ENCODE data around the gene KCNH3. TPM values are rescaled to one million over a fixed set of nuclear protein-coding genes. Genes with fewer than 3 reads are reported as not detected.

KCNH3 gene
- total RNA-seq, 1 experiment from 2014 or later: 0.26 TPM

DNA sequence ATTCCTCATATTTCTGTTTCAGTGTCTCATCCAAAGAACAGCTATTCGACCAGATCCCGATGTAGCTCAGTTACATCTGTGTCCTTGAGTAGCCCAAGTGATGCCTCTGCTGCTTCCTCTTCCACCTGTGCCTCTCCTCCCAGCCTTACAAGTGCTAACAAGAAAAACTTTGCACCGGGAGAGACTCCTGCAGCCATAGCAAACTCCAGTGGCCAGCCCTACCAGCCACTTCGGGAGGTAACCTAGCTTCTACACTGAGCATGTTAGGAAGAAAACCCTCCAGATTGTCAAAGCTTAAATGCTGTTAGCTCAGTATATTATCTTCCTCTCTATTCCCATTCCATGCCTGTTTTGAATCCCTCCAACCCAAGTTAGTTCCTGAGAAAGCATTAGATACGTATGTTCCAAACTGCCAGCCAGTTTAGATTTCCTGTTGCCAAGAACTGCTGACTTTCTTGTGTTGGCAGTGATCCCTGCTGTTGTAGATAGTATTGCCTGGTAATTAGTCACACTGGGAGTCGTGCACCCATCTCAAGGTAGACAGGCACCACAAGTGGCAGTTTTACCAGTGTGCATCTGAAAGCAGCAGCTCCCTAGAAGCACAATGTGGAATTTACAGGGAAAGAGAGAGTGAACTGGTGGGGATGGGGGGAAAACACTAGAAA is 14.0 kb upstream of the KCNH3 start:
- no peaks in the 10 kb centered on the region for H3K9me3 ChIP-seq (ENCODE audit: control insufficient read depth, low read depth, low read length)
- H3K27ac Mint-ChIP-seq: no peak overlapping the region

More for the DNA sequence above, 14.0 kb upstream of the KCNH3 start:
- Histone ChIP-seq H2AFZ (ENCODE audit: low read length) (no peak overlapping the region), H3K23me2 (ENCODE audit: insufficient read length, low read depth, low read length, poor library complexity, severe bottlenecking) (no peaks in the 10 kb centered on the region), H2AK5ac (ENCODE audit: insufficient read length, low read length) (no peak overlapping the region), H4K5ac (ENCODE audit: insufficient read length, low read depth, low read length) (no peak overlapping the region), H3K14ac (ENCODE audit: insufficient read depth, low read length) (no peak overlapping the region), H3K23ac (ENCODE audit: insufficient read length, low read depth, low read length) (no peak overlapping the region), H3K4me2 (ENCODE audit: insufficient read depth, insufficient read length, low read length) (no peak overlapping the region), H2BK20ac (ENCODE audit: low read depth, low read length, poor library complexity, severe bottlenecking) (no peak overlapping the region), H3T11ph (ENCODE audit: low read length) (no peak overlapping the region), H3K79me1 (ENCODE audit: insufficient read depth, low read depth, low read length, poor library complexity, severe bottlenecking) (no peaks in the 10 kb centered on the region), H3K4me1 (ENCODE audit: insufficient read depth, low read length) (no peaks in the 10 kb centered on the region), H2BK5ac (ENCODE audit: insufficient read length, low read length) (no peak overlapping the region), H3K27me3 (ENCODE audit: insufficient read depth, low read length) (no peaks in the 10 kb centered on the region), H3K56ac (ENCODE audit: insufficient read length, low read depth, low read length) (no peak overlapping the region), H3K79me2 (ENCODE audit: insufficient read depth, low read length) (no peaks in the 10 kb centered on the region), H4K91ac (ENCODE audit: insufficient read length, low read depth, low read length) (no peak overlapping the region), H3K27ac (ENCODE audit: insufficient read length, low read depth, low read length) (no peak overlapping the region), H4K20me1 (ENCODE audit: control insufficient read depth, insufficient read depth, insufficient read length) (no peaks in the 10 kb centered on the region), H4K8ac (replicated peaks; ENCODE audit: insufficient read length, low read depth, low read length) (no peak overlapping the region), H3K9ac (ENCODE audit: extremely low read depth, insufficient read length, low read length) (no peak overlapping the region), H2BK120ac (ENCODE audit: low read depth, low read length, poor library complexity, severe bottlenecking) (no peak overlapping the region), H2BK12ac (ENCODE audit: insufficient read length, low read depth, low read length) (no peak overlapping the region), H3K4ac (ENCODE audit: low read depth, low read length) (no peak overlapping the region), H3K18ac (ENCODE audit: insufficient read length, low read depth, low read length) (no peak overlapping the region), H2BK15ac (ENCODE audit: low read depth, low read length) (no peak overlapping the region)
- Mint-ChIP-seq H3K27me3 (ENCODE audit: low read depth) (no peaks in the 10 kb centered on the region), H3K4me3 (no peak overlapping the region), H3K9me3 (no peaks in the 10 kb centered on the region; a peak in 1 of 5 replicates), H3K4me1 (peaks cover 8 to 9% of the 10 kb centered on the region in 2 experiments), H3K36me3 (ENCODE audit: insufficient read depth in 1 of 3, low read depth in 3 of 3) (peaks cover 11 to 37% (median 32%) of the 10 kb centered on the region in 3 experiments; a peak in 6 of 7 replicates)
- no peak for DNase-seq
- WGBS (ENCODE audit: extremely low coverage, insufficient read length, low lambda C conversion rate): no CpG with 5 or more reads among the region's 6 CpGs
- TF ChIP-seq CTCF (conservative IDR thresholded peaks at IDR 0.05): no peak

All from H9 (cell line).